HUES64 (cell line): ENCODE data around the gene TMPRSS6. TPM values are rescaled to one million over a fixed set of nuclear protein-coding genes. Genes with fewer than 3 reads are reported as not detected.

Source experiments
- H3K27ac ChIP-seq: 2 replicates; pipeline ENCODE4 v1.7.0; 2013; ENCODE audit warnings: low read depth, low read length, inconsistent platforms
- H3K27me3 ChIP-seq: 2 replicates; pipeline ENCODE4 v1.6.1; 2013; ENCODE audit warnings: mild to moderate bottlenecking, low read length; ENCODE audit not compliant: insufficient read depth
- H3K36me3 ChIP-seq: 2 replicates; pipeline ENCODE4 v1.6.1; 2013; ENCODE audit warnings: mild to moderate bottlenecking, low read length; ENCODE audit not compliant: insufficient read depth
- H3K4me1 ChIP-seq: 2 replicates; pipeline ENCODE4 v1.6.1; 2013; ENCODE audit warnings: mild to moderate bottlenecking, low read length, moderate library complexity; ENCODE audit not compliant: insufficient read depth
- H3K4me3 ChIP-seq: 2 replicates; pipeline ENCODE4 v1.5.1; 2013; ENCODE audit warnings: mild to moderate bottlenecking, low read length, moderate library complexity
- H3K9ac ChIP-seq: 2 replicates; pipeline ENCODE4 v1.6.1; 2013; ENCODE audit warnings: mild to moderate bottlenecking, low read depth, low read length
- H3K9me3 ChIP-seq: 2 replicates; pipeline ENCODE4 v1.6.1; 2013; ENCODE audit warnings: low read depth, low read length; ENCODE audit not compliant: insufficient read depth
- WGBS: fragments of 150-250, 120-280 bp; methylation state at CpG from one replicate; pipeline ENCODE4 v1.1.7; 2013; ENCODE audit warnings: missing lambda C conversion rate; 5-methylcytosine and 5-hydroxymethylcytosine counted together
- polyA plus RNA-seq, 2 experiments: library from polyadenylated mRNA; stranded (reverse); fragments of 50-300 nt; gene quantifications; one replicate each; pipeline ENCODE4 v1.2.3, GENCODE V29; 2013

Gene TMPRSS6
- 0.05 TPM for polyA plus RNA-seq (2013, experiment 1 of 2)
- polyA plus RNA-seq (2013, experiment 2 of 2), result not detected

- H3K27ac ChIP-seq, result no peak within 1 kb of the TSS
- H3K27me3 ChIP-seq, result no peaks in the 10 kb centered on the region
- H3K36me3 ChIP-seq, result no peaks in the 10 kb centered on the region
- no peak within 1 kb of the TSS for H3K4me3 ChIP-seq
- H3K9ac ChIP-seq, result no peak within 1 kb of the TSS; the same call in 1 of the 2 replicates
- WGBS, result 83% methylated on average over 13 of the region's 13 CpGs
- no peaks in the 10 kb centered on the region for H3K4me1 ChIP-seq
- no peaks in the 10 kb centered on the region for H3K9me3 ChIP-seq
Measured at GRCh38 chr22:37109242-37109917, at the start of gene TMPRSS6. TSS of gene TMPRSS6 (minus strand) at chr22:37109713. CDS start at chr22:37103417, 6,296 bp downstream.

DNA sequence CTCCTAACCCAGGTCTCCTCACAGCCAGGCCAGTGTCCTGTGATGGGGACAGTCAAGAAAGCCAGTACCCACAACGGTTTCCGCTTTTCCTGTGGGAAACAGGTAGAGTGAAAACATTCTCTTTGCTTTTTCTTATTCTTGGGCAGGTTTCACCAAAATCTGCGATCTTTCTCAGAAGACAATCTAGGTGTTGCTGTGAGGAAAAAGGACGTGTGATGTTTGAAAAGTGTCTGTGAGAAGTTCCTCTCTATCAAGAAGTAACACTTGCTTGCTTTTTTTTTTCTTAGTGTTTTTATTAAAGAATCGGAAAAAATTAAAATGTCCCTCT lies 49.4 kb upstream of the TMPRSS6 start:
- Histone ChIP-seq H3K4me1 (no peaks in the 10 kb centered on the region), H3K27me3 (no peaks in the 10 kb centered on the region), H3K36me3 (no peaks in the 10 kb centered on the region), H3K27ac (no peak overlapping the region), H3K4me3 (no peak overlapping the region), H3K9ac (no peak overlapping the region), H3K9me3 (0 out of 2 replicates have a peak, but pooled peaks cover 4% of the 10 kb centered on the region)
- 94% methylated on average over 5 of the region's 5 CpGs for WGBS

- H3K9me3 ChIP-seq, result 0 out of 2 replicates have a peak, but pooled peaks cover 4% of the 10 kb centered on the region
- H3K4me3 ChIP-seq, result no peak overlapping the region
- H3K27ac ChIP-seq, result no peak overlapping the region
- no peaks in the 10 kb centered on the region for H3K4me1 ChIP-seq
- H3K36me3 ChIP-seq, result no peaks in the 10 kb centered on the region
- H3K27me3 ChIP-seq, result no peaks in the 10 kb centered on the region
- no peak overlapping the region for H3K9ac ChIP-seq
- 87% methylated on average over 12 of the region's 13 CpGs for WGBS
Measured at GRCh38 chr22:37157516-37158285, 48.2 kb upstream of the TMPRSS6 start.

GRCh38 chr22:37156686-37157435 lies 47.3 kb upstream of the TMPRSS6 start:
- no peak overlapping the region for H3K9ac ChIP-seq
- 0 out of 2 replicates have a peak, but pooled peaks cover 4% of the 10 kb centered on the region for H3K9me3 ChIP-seq
- H3K27ac ChIP-seq, result no peak overlapping the region
- no peak overlapping the region for H3K4me3 ChIP-seq
- H3K36me3 ChIP-seq, result no peaks in the 10 kb centered on the region
- no peaks in the 10 kb centered on the region for H3K27me3 ChIP-seq
- whole genome bisulfite sequencing, result 84% methylated on average over 13 of the region's 13 CpGs
- H3K4me1 ChIP-seq, result no peaks in the 10 kb centered on the region

- Histone ChIP-seq H3K4me3 (no peak overlapping the region), H3K9ac (no peak overlapping the region), H3K4me1 (no peaks in the 10 kb centered on the region), H3K9me3 (no peaks in the 10 kb centered on the region), H3K36me3 (no peaks in the 10 kb centered on the region), H3K27ac (no peak overlapping the region), H3K27me3 (no peaks in the 10 kb centered on the region)
- WGBS, result 95% methylated on average over 8 of the region's 8 CpGs
Measured at GRCh38 chr22:37155971-37156370, 46.5 kb upstream of the TMPRSS6 start.

GRCh38 chr22:37154925-37155712 lies 45.6 kb upstream of the TMPRSS6 start:
- no peaks in the 10 kb centered on the region for H3K4me1 ChIP-seq
- no peak overlapping the region for H3K9ac ChIP-seq
- H3K36me3 ChIP-seq, result no peaks in the 10 kb centered on the region
- H3K27ac ChIP-seq, result no peak overlapping the region
- no peaks in the 10 kb centered on the region for H3K9me3 ChIP-seq
- H3K4me3 ChIP-seq, result no peak overlapping the region
- no peaks in the 10 kb centered on the region for H3K27me3 ChIP-seq
- WGBS, result 88% methylated on average over 7 of the region's 7 CpGs

- H3K27me3 ChIP-seq, result no peaks in the 10 kb centered on the region
- no peaks in the 10 kb centered on the region for H3K9me3 ChIP-seq
- H3K9ac ChIP-seq, result no peak overlapping the region
- H3K4me3 ChIP-seq, result no peak overlapping the region
- H3K4me1 ChIP-seq, result no peaks in the 10 kb centered on the region
- no peaks in the 10 kb centered on the region for H3K36me3 ChIP-seq
- WGBS, result 98% methylated on average over 4 of the region's 6 CpGs
- H3K27ac ChIP-seq, result no peak overlapping the region
Measured at GRCh38 chr22:37153901-37154300, 44.4 kb upstream of the TMPRSS6 start.

- Histone ChIP-seq H3K4me3 (no peak overlapping the region), H3K9ac (no peak overlapping the region), H3K27ac (no peak overlapping the region), H3K36me3 (no peaks in the 10 kb centered on the region), H3K9me3 (no peaks in the 10 kb centered on the region), H3K4me1 (no peaks in the 10 kb centered on the region), H3K27me3 (no peaks in the 10 kb centered on the region)
Measured at GRCh38 chr22:37151401-37151800, 41.9 kb upstream of the TMPRSS6 start.

DNA sequence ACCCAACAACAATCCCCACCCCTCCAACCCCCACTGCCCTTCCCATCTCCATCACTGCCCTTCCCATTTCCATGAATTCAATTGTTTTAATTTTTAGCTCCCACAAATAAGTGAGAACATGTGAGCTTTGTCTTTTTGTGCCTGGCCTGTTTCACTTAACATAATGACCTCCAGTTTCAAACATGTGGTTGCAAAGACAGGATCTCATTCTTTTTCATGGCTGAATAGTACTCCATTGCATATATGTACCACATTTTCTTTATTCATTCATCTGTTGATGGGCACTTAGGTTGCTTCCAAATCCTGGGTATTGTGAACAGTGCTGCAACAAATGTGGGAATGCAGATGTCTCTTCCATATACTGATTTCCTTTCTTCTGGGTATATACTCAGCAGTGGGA lies 41.2 kb upstream of the TMPRSS6 start:
- Histone ChIP-seq H3K9ac (no peak overlapping the region), H3K27me3 (no peaks in the 10 kb centered on the region), H3K4me1 (no peaks in the 10 kb centered on the region), H3K36me3 (no peaks in the 10 kb centered on the region), H3K9me3 (no peaks in the 10 kb centered on the region), H3K27ac (no peak overlapping the region), H3K4me3 (no peak overlapping the region)

GRCh38 chr22:37148742-37149665 lies 39.5 kb upstream of the TMPRSS6 start:
- H3K4me3 ChIP-seq, result no peak overlapping the region
- no peak overlapping the region for H3K27ac ChIP-seq
- no peak overlapping the region for H3K9ac ChIP-seq
- WGBS, result 86% methylated on average over 16 of the region's 17 CpGs
- no peaks in the 10 kb centered on the region for H3K27me3 ChIP-seq
- 0 out of 2 replicates have a peak, but pooled peaks cover 4% of the 10 kb centered on the region for H3K4me1 ChIP-seq
- H3K9me3 ChIP-seq, result no peaks in the 10 kb centered on the region
- no peaks in the 10 kb centered on the region for H3K36me3 ChIP-seq
